GM03348 (cell line): Measurements from ENCODE around the gene PACSIN1.

ENCODE experiments used
- DNase-seq: peaks from one replicate; pipeline ENCODE4 v3.0.0; 2012; ENCODE audit warnings: low spot score

The PACSIN1 gene

GRCh38 chr6:34514593-34515472 is 49.0 kb downstream of the PACSIN1 start:
- peak; percentile 53 for DNase-seq

DNA sequence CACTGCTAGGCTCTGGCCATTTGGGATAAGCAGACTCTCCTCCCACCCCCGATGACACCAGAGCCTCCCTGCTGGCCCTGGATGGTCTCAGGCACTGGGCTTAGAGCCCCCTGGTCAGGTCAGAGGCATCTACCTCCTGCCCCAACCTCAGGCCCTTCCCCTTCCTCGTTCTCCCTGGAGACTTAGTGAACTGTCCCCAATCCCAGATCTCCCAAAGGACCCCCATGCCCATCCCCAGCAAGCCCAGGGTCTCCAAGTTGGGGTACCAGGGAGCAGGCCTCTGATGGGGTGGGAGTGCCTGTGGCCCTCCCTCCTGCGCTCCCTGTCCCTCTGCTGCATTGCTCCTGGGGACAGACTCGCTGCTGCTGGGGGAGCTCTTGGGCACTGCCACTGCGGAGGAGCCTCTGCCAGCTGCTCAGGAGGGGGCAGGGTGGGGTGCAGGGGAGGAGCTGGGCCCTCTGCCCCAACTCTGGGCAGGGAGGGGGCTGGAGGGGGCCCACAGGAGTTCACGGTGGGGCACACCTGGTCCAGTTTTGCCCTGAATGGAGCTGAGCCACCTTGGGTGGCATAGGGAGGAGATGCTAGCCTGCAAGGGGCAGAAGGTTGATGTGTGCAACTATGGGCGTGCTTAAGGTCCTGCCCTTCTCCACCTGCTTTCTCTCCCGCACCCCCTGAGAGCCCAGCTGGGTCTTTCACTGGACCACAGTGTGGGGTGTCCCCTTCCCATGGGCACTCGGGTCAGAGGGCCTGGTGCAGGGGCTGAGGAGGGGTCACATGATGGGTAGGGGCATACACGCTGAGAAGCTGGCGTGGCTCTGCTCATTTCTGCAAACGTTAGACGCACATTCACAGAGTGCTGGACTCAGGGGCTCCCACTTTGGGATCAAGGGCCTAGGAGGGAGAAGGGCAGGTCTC is 49.9 kb downstream of the PACSIN1 start:
- no peak for DNase-seq

DNA sequence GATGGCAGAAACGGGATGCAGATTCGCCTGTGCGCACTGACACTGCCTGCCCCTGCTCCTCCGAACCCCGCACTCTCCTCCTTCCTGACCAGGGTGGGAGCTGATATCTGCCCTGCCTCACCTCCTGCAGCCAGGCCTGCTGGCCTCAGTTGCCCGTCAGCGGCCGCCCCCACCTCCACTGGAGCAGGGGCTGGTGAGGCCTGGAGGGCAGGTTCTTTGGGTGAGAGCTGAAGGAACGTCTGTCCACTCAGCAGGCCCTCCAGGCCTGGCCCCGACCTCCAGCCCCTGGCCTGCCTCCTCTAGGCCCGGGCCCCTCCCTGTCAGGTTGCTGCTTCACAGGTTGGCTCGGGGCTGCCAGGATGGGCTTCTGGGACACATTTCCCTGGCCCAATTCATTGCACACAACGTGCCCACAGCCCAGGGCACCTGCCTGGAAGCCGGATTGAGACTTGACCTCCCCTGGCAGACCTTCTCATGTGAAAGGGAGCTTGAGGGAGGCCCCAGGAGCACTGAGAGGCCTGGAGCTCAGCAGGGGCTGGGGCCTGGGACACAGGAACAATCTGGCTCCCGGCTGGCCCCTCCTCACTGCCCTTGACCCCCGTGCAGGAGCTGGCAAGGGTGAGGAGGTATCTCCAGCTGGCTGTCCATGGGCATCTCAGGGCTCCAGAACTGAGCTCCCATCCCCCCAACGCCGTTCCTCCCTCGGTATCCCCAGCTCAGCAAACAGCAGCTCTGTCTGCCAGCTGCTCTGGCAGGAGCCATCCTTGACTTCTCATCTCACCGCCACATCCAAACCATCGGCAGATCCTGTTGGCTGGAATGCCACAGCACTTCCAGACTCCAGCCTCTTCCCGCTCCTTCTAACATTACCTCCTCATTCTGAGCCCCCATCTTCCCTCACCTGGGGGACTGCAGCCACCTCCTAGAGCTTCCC is 50.8 kb downstream of the PACSIN1 start:
- no peak for DNase-seq

- no peak for DNase-seq
Observed at GRCh38 chr6:34517461-34517881, 51.6 kb downstream of the PACSIN1 start.

- no peak for DNase-seq
Observed at GRCh38 chr6:34517966-34518365, 52.1 kb downstream of the PACSIN1 start.

DNA sequence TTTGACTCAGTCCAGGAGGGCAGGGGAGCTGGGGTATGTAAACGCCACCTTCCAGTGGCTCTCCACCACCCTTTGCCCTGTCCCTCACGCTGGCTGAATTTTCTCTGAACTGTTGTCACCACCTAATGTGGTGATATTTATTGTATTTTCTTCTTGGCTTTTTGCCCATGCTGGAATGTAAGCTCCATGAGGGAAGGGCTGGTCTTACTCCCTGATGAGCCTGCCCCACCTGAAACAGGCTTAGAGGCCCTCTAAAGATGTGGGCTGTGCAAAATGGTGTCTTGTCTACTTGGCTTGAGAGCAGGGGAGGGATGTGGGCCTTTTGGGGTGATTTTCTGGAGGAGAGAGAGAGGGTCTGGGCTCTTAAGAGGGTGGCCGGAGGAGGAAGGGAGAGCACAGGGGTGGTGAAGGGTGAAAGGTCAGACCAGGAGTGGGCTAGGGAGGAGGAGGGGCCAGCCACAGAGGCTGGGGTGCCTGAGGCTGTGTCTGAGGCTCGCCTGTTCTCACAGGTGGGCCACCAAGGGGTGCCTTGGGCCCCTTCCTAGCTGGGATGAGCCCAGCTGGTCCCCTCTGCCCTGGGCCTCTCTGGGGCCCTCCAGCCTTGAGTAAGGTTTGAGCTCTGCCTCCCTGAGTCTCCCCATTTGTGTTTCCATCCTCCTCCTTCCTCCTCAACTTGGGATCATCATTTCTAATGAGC is 52.9 kb downstream of the PACSIN1 start:
- no peak for DNase-seq

DNA sequence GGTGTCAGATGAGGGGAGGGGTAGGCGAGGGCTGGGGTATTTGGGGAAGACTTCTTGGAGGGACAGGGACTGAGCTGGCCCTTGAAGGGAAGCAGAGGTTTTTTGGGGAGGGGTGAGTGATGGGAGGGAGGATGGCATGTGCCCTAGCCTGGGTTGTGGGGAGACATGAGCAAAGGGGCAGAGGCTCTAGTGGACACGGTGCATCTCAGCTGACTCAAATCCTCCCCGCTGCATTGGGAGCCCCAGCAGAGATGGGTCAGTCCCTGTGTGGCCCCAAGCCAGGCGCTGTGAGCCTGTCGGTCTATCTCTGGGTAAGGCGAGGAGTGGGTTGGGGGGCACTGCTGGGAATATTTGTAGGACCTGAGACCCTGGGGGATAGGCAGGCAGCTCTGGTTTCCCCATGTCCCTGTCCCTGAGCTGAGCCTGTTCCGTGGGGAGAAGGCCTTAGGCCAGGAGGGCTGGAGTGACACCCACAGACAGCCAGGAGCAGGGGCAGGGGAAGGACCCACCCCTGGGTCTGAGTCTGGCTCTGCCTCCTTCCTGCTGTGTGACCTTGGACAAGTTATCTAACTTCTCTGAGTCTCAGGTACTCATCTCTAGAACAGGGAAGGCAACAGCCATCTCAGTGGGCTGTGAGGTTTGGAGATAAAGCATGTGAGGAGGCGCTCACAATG is 54.2 kb downstream of the PACSIN1 start:
- DNase-seq = no peak

GRCh38 chr6:34520645-34521462 is 55.0 kb downstream of the PACSIN1 start:
- DNase-seq = no peak

- no peak for DNase-seq
Observed at GRCh38 chr6:34521463-34522285, 55.8 kb downstream of the PACSIN1 start.

GRCh38 chr6:34522761-34523160 is 56.9 kb downstream of the PACSIN1 start:
- DNase-seq = no peak

DNA sequence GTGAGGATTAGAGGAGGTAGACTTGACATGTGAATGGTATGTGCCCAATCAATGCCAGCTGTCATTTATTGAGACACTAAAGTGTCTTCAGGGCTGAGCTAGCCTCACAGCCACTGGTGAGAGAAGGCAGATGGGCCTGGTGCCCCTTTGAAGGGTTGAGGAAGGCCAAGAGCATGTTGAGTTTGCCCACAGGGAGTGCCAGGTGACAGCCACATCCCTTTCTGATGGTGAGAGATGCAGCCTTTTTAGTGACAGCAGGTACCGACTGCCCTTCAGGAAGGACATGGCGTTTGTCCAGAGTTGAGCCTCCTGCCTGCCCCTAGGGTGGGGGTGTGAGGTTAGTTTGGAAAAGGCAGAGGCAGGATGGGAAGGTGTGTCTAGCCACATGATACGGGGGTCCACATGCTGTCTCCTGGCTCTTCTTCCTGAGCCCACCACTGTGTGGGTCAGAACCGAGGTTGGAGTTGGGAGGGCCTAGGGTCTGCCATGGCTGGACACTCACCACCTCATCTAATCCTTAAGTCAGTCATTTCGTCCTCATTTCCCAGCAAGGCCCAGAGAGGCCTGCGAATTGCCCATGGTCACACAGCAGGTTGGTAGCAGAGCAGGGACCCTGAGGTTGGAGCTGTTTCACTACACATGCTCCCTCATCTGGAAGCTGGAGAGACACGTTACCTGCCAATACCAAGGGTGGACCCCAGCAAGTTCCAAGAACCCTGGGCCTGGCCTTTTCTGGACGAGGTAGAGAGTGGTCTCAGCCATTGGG is 57.7 kb downstream of the PACSIN1 start:
- no peak for DNase-seq

DNA sequence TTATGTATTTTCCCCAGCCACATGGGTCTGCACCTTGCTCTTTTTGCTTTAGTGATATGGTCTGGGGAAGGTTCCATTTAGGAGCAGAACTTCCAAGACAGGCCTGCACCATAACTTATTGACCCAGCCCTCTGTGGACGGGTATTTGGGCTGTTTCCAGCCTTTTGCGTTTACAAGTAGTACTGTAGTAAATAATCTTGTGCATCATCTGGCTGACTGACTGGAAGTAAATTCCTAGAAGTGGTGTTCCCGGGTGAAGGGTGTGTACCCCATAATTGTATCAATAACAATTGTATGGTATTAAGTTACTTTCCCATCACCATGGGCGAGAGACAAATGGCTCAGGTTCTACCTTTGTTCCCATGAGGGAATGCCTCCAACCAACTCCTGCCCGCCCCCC is 58.6 kb downstream of the PACSIN1 start:
- no peak for DNase-seq

DNA sequence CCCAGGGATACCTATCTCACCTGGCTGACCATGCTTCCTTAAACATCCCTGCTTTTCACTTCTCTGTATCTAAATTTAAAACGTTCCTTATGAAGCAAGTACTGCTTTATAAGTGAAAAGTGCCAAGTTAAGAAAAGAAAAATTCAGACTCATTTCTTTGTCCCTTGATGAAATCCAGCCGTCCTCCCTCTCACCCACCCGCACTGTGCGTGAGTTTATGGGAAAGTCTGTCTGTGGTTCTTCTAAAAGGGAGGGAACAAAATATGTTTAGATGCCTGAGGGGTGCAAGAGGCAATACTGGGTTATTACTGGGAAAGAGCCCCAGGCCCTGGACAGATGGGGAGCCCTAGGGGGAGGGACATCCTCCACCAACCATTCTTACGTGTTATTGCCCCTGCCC is 59.1 kb downstream of the PACSIN1 start:
- no peak for DNase-seq

GRCh38 chr6:34525431-34526175 is 59.7 kb downstream of the PACSIN1 start:
- no peak for DNase-seq

DNA sequence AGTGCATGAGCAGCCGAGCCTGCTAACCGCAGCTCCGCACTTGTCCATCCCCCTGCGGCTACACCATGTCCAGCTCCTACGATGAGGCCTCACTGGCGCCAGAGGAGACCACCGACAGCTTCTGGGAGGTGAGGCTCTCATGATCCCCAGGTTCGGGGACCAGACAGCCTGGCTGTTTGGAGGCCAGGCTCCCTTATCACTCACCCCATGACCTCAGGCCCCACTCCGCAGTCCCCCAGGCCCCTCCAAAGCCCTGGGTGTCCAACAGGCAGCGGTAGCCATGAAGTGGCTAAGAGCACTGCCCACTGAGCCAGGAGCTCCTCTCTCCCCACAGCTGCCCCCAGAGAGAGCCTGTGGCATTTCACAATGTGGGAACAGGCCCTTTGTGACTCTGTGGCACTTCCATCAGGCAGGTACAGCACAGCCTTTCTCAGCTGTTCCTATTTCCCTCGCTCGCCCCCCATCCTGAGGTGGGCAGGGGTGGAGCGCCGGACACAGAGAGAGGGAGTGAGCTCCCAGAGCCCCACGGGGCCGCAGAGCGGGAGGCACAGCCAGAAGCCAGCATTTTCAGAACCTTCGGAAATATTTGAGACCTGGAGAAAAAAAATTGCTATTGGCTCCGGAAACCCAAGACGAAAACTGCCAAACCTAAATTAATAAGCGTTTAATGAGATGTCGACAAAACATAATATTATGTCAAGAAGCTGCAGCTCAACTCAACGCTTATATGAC is 60.5 kb downstream of the PACSIN1 start:
- DNase-seq = no peak

GRCh38 chr6:34526992-34527728 is 61.3 kb downstream of the PACSIN1 start:
- DNase-seq = peak; percentile 99
